Stimulated activated CD8-positive, alpha-beta memory T cell treated with anti-CD3 and anti-CD28 coated beads, Interleukin-2, amount 100 ng/mL, for 48 hours (primary cell): ENCODE data around the gene MYO19.
A peak's percentile ranks its signal among the peaks of the same experiment; 100 is the strongest.

Experiments
- DNase-seq, 2 donors: peaks; one replicate each; pipeline ENCODE4 v3.0.0-alpha.2; 2020; ENCODE audit warnings: low read depth in 2 of 2

Gene MYO19, protein sequence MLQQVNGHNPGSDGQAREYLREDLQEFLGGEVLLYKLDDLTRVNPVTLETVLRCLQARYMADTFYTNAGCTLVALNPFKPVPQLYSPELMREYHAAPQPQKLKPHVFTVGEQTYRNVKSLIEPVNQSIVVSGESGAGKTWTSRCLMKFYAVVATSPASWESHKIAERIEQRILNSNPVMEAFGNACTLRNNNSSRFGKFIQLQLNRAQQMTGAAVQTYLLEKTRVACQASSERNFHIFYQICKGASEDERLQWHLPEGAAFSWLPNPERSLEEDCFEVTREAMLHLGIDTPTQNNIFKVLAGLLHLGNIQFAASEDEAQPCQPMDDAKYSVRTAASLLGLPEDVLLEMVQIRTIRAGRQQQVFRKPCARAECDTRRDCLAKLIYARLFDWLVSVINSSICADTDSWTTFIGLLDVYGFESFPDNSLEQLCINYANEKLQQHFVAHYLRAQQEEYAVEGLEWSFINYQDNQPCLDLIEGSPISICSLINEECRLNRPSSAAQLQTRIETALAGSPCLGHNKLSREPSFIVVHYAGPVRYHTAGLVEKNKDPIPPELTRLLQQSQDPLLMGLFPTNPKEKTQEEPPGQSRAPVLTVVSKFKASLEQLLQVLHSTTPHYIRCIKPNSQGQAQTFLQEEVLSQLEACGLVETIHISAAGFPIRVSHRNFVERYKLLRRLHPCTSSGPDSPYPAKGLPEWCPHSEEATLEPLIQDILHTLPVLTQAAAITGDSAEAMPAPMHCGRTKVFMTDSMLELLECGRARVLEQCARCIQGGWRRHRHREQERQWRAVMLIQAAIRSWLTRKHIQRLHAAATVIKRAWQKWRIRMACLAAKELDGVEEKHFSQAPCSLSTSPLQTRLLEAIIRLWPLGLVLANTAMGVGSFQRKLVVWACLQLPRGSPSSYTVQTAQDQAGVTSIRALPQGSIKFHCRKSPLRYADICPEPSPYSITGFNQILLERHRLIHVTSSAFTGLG

DNA sequence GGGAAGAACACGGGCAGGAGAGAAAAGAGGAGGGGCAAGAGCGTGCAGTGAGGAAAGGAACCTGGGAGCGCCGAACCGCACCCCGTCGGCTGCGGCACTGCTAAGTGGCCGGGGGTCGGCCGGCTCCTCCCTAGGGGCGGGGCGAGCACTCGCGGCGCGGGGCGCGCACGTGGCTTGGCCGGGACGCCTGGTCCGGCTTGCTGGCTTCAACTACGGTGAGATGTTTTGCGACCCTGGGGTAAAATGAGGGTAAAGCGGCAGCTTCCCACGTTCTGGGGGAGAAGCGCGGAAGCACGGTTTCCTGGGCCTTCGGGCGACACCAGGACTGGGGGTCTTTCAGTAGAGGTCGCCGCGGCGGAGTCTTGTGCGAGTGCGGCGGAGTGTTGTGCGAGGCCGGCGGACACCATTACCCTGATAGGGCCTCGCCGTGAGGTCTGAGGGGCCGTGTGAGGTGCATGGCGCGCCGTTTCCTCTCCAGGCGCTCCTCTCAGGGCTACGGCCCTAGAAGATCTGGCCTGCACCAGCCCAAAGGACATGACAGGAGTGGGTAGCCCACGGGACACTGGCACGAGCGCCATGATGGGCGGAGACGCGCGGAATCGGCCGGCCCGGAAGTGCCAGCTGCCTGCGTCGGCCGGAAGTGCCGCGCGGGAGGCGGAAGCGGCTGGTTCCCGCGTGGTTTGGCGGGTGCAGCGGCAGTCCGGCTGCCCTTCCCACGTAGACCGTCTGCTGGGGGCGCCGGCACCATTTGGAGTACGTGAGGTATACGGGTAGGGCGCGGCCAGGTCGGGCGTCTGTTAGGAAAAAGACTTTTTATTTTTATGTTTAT lies at the start of gene MYO19, which contains the start of gene PIGW:
MYO19 (minus strand) TSS at position 29 of the 829 bp plus-strand sequence. CDS start 2,330 bp downstream, outside the sequence.
PIGW (plus strand) TSS at position 148 of the 829 bp plus-strand sequence. CDS start 2,115 bp downstream, outside the sequence.
- peak; percentile 82 to 85 for DNase-seq

DNA sequence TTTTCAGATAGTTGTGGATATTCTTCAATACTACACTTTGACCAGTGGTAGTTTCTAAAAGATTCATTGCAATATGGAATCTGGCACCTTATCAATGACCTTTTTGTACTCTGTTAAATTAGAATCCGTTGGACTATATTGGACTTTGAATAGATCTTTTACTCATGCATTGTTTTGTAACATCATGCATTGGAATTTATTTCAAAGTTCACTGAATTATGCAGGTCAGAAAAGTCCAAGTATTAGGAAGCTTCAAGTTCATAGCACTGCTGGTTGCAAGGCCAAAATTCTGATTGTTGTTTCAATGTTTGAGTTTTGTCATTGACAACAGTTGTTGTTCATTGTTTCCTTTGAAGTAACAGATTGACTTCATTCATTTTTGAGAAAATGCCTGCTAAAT lies 49.1 kb upstream of the MYO19 start:
- DNase-seq = no peak

DNA sequence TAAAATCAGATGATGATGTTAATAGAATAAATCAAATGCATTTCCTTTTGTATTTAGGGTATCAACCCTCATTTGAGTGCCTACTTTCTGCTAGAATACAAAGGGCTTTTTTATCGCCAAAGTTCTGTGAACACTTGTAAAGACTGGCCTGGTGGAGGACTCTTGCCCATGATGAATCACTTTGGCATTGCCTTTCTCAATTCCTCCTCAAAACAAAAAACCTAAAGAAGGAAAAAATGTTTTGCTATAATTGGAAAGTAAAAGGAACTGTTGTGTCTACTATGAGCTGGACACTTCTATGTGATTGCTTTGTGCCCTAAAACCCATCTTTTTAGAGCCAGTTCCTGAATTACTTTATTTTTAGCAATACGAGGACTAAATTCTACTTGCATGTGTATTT lies 44.0 kb upstream of the MYO19 start:
- DNase-seq = no peak

DNA sequence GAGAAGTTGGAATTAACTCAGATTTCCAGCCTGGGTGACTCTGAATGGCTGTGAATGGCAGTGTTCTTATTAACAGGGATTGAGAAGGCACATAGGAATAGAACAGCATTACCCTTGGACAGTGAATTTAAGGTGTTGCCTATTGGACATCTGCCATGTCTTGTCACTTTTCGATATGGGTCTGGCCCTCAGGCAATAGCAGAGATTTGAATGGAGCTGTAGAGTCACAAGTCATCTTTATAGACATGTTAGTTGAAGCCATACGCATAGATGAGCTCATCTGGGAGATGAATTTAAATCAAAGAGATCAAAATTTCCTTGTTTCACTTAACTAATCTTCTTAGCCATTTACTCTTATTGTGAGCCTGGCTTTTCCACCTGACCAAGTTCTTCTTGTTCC lies 42.1 kb upstream of the MYO19 start:
- no peak for DNase-seq

DNA sequence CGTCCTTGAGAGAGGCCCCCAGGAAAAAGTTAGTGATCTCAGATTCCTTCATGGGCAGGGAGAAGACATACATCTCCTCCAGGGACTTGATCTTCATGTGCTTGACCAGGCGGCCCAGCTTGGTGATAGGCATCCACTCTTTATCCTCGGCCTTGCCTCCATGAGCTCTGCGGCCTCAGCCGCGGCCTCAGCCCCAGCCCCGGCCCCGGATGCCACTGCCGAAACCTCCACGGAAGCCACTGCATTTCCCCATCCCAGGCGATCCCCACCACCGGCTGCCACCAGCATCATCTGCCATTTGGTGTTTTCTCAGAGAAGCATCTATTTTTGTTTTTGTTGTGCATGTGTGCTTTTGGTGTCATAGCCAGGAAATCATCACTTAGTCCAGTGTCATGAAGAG lies 40.4 kb upstream of the MYO19 start:
- DNase-seq = no peak

DNA sequence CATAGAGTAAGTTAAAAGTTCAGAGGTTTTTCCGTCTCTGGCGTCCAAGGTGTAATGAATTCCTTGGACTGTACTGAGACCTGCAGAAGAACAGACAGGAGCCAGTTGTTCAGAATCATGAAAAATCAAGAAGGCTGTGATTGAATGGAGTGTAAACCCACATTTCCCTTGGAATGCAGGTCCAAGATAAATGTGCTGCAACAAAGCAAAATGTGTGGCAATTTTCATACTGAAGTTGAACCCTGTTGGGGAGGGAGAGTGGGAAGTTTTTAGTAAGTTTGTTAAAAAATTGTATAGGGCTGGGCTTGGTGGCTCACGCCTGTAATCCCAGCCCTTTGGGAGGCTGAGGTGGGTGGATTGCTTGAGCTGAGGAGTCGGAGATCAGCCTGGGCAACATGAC lies 31.4 kb upstream of the MYO19 start:
- DNase-seq = no peak

DNA sequence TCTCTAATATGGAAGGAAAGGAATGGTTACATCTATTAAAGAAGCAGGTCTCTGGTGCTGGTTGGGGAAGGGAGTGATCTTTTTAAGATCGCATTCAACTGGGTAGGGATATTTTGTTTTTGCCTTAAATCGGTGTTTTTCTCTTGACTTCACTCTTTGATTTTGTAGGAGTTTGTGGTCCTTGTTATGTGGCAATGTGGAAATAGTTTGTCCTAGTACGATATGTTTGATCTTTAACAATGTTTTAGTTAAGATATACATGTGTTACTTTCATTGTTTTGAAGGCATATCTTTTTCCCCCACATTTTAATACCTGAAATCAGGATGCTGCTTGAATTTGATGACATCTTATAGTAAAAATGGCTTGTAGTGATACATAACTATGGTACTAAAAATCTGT lies 18.8 kb upstream of the MYO19 start:
- DNase-seq = no peak

DNA sequence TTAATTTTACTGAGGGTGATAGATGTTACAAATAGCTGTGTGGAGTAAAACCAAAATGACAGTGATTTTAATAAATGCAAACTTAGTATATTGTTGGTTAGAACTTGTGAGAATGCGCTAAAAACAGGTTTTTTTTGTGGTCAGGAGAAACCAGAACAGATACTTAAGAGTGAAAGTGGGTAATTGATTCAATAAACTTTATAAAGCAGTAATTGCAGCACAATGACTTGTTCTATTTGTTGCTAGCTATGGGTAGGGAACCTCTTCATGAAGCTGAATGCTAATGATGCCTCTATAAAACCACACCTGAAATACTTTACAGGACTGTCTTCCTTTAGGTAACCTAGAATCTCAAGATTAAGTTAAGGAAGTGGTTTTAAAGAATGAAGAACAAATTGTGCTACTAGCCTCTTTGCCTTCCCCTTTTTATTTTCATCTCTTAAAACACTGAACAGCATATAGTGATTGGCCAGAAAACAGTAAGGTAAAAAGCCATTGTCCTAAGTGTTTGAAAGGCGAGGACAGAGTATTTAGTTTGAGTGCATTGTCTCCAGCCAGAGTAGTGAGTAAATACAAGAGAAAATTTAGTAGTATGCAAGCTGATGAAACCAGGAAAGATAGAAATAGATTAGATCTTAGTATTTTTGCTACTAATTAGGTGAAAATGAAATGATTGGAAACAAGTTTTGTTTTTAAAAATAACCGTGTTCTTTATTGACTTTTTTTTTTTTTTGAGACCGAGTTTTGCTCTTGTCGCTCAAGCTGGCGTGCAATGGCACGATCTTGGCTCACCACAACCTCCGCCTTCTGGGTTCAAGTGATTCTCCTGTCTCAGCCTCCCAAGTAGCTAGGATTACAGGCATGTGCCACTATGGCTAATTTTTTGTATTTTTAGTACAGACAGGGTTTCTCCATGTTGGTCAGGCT lies 16.1 kb upstream of the MYO19 start:
- no peak for DNase-seq

DNA sequence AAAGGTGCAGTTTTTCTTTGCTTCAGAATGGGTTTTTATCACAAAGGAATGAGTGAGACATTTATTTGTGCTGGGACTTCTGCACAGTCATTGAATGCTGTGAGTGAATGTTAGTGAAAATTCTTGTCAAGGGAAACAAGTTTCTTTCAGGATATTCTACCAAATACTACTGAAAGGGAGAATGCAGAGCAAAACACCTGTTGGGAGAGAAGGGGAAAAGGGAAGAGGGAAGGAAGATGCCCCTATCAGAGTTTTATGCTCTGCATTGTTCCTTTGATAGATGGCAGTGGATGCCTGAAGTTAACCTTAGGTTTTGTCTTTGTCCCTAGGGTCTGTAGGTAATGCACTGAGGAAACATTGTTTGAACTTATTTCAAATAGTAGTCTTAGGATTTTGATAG lies 13.1 kb upstream of the MYO19 start:
- no peak for DNase-seq

DNA sequence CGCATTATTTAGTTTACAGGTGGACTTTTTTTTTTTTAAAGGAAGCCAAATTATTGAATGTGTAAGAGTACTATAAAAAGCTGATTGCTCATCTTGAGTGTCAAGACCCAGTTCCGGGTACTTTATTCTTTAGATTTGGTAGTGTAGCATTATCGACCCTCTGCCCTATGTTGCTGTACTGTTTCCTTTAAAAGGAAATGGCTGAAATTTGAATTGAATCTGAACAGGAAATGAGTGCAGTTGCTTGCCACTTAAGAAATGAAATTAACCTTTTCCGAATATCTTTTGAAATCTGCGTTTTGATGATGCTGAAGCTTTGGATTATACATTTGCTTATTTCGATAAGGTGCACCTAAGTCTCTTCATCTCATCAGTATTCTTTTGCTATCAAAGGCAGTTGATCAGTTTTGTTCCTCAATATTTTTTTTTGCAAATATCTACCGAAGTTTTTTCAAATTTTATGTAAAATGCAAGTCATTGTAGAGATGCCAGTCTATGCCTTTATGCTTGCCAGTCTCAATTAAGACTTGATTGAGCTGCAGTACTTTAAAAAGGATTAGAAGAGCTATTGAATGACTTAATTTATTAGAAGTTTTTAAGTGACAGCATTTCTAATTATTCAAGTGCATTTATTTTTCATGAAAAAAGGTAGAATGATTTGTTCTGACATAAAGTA lies 11.9 kb upstream of the MYO19 start:
- no peak for DNase-seq

DNA sequence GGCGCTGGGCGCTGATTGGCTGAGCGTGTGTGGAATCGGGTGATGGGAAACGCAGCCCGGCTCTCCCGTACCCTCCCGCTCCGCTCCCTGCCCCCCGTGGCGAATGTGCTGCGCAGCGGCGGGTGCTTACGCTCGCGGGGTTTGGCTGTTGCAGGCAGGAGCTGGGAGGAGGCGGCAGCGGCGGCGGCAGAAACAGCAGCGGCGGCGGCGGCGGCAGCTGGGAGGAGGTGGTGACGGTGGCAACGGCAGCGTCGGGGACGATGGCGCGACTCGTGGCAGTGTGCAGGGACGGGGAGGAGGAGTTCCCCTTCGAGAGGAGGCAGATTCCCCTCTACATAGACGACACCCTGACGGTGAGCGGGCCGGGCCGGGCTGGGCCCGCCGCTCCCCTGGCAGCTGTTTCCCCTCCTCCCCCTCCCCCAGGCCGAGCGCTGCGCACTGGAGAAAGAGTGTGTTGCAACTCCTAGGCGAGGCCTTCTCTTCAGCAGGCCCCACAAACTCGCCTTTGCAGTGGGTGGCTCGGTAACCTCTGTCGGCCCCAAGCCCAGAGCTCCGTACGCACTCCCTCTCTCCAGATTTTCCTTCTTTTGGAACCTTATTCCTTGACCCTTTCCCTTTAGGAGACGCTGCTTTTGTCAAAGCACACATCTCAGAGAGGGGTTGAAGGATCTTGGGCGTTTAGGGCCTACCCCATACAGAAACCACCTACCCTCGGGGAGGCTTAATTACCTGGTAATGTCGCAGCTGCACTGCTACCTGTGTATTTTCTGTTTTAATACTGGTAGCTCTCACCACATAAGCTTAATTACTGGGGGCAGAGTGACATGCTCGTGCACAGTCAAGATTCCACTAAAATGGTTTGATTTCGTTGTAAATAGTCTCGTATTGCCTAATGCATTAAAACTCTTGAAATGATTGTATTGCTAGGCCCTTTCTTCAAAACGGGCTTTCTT lies 11.1 kb upstream of the MYO19 start:
- peak; percentile 93 to 94 for DNase-seq

DNA sequence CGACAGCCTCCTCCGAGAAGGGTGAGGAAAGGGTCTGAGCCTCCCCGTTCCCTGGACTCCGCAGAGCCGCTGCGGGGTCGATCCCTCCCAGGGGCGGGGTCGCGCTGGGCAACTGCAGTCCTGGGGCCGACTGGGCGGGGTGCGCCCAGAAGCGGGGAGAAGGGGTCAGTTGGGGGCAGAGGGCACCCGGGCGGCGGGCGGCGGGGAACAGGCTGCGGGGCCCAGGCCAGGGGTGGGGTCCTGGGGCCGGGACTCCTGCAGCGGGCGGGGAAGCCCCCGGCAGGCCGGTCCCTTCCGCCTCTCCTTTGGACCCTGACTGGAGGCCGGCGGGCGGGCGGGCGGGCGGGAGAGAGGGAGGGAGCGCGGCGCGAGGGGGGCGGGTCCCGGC lies 10.4 kb upstream of the MYO19 start:
- no peak for DNase-seq

DNA sequence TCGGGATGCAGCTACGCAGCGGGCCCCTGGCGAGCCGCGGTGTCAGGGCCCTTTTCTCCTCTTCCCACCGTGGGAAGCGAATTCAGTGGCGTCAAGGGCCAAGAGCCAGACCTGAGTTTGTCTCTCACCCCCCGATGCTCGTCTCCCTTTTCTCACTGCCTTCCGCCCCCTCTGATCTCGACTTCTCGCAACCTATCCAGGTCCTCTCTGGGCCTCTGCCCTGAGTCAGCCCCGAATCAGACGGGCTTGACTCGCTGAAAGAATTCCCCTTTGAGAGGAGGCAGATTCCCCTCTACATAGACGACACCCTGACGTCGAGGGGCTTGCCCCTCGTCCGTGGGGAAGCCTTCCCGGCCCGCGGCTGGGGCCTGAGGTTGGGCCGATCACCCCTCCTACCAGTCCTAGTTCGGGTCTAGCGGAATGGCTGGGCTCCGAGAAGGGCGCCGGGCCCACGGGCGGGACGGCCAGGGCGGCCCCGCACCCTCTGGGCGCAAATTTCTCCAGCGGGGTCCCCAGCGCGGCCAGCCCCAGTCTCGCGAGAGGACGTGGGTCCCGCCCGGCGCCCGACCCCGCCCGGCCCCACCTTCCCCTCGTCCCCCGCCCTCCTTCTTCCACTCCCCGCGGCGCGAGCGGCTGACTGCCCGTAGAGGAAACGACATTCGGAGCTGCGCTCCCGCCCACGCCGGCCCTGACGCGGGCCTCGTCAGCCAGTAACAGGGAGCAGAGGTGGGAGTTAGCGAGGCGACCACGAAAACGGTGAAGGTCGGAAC lies 9.8 kb upstream of the MYO19 start, which contains the start of gene GGNBP2:
GGNBP2 (plus strand) TSS at position 613 of the 770 bp plus-strand sequence. CDS start 806 bp downstream, outside the sequence.
- peak; percentile 81 to 89 for DNase-seq

DNA sequence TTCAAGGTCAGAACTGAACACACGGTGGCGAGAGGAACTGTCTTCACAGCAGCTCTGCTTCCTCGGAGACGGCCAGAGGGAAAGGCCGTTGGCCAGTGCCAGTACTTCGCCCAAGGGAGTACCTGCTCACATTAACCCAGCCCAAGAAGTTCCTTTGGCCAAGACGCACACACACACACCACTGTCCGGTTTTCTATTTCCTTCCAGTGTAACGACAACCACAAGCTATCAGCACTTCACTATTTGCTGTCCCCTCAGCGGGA lies 9.3 kb upstream of the MYO19 start:
- DNase-seq = no peak

DNA sequence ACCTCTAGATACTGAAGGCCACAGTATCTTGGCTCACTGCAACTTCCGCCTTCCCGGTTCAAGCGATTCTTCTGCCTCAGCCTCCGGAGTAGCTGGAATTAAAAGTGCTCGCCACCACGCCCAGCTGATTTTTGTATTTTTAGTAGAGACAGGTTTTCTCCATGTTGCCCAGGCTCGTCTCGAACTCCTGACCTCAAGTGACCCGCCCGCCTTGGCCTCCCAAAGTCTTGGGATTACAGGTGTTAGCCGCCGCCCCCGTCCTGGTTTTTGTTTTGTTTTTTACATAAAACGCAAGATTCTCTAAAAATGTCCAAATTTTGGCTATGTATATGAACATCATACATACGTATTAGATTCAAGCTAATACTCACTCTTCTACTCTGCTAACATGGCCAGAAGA lies 8.1 kb upstream of the MYO19 start:
- DNase-seq = no peak

DNA sequence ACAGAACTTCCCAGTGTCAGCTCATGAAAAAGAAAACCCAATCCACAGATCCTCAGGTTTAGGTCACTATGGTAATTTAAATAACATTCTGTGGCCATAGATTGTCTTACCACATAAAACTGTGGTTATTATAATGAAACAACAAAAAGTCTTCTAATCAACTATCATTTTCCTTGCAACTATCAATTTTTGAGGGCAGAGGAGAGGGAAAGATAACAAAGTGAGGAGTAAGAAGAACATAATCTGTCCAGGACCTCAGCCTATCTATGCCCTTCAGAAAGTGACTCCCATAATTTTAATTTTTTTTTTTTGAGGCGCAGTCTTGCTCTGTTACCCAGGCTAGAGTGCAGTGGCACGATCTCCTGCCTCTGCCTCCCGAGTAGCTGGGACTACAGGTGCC lies 6.0 kb upstream of the MYO19 start:
- no peak for DNase-seq

DNA sequence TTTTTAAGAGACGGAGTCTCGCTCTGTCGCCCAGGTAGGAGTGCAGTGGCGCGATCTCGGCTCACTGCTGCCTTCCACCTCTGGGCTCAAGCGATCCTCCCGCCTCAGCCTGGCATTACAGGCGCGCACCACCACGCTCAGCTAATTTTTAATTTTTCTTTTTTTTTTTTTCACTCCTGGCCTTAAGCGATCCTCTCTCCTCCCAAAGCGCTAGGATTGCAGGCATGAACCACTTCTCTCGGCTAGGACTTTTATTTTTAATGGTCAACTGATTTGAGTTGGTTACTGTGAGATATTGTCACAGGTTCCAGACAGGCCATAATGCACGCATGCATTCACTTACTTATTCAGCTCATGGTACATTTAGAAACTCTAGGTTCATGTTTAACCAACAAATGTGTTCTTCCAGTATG lies 1.0 kb upstream of the MYO19 start:
- no peak for DNase-seq
